Measurements from ENCODE around the gene PNP.
"Not testable (repeated sequence)": the region's sequence is repeated elsewhere in the genome, so short reads cannot be mapped to it uniquely, and the experiment has no call there.

GRCh38 chr14:20443650-20444049, 25.6 kb upstream of the PNP start:
- TF ChIP-seq, protein P1, sequence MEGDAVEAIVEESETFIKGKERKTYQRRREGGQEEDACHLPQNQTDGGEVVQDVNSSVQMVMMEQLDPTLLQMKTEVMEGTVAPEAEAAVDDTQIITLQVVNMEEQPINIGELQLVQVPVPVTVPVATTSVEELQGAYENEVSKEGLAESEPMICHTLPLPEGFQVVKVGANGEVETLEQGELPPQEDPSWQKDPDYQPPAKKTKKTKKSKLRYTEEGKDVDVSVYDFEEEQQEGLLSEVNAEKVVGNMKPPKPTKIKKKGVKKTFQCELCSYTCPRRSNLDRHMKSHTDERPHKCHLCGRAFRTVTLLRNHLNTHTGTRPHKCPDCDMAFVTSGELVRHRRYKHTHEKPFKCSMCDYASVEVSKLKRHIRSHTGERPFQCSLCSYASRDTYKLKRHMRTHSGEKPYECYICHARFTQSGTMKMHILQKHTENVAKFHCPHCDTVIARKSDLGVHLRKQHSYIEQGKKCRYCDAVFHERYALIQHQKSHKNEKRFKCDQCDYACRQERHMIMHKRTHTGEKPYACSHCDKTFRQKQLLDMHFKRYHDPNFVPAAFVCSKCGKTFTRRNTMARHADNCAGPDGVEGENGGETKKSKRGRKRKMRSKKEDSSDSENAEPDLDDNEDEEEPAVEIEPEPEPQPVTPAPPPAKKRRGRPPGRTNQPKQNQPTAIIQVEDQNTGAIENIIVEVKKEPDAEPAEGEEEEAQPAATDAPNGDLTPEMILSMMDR (IDR thresholded peaks at IDR 0.05), result not testable (repeated sequence)
- TF ChIP-seq POLR2A, EP300 (IDR thresholded peaks at IDR 0.05): not testable (repeated sequence)

All from upper lobe of left lung (tissue), 4 donors.